ENCODE results near the gene WDR73. TPM values are rescaled to one million over a fixed set of nuclear protein-coding genes. Genes with fewer than 3 reads are reported as not detected.

Gene WDR73
- total RNA-seq, 1 donor from 2014 or later, result 46.8 TPM

GRCh38 chr15:84638103-84638502, 16.0 kb downstream of the WDR73 start:
- Histone ChIP-seq H2AFZ (replicated peaks) (no peak overlapping the region), H3K79me2 (ENCODE audit: low read depth) (no peaks in the 10 kb centered on the region), H3F3A (ENCODE audit: low read depth) (peaks cover 24% of the 10 kb centered on the region), H3K9me3 (ENCODE audit: low read depth) (no peaks in the 10 kb centered on the region), H3K4me2 (no peak overlapping the region), H4K20me1 (ENCODE audit: low read depth) (peaks cover 22% of the 10 kb centered on the region), H3K27me3 (peaks cover 32% of the 10 kb centered on the region), H3K9ac (no peak overlapping the region), H3K4me1 (peaks cover 7% of the 10 kb centered on the region), H3K27ac (no peak overlapping the region), H3K36me3 (no peaks in the 10 kb centered on the region), H3K4me3 (no peak overlapping the region)
- H3K27me3 Mint-ChIP-seq (ENCODE audit: insufficient read depth, low read depth), result no peaks in the 10 kb centered on the region
- no peaks in the 10 kb centered on the region for H3K9me3 Mint-ChIP-seq
- H3K4me3 Mint-ChIP-seq, result no peak overlapping the region
- DNase-seq (ENCODE audit: low spot score), result no peak
- H3K36me3 Mint-ChIP-seq, result peaks cover 31% of the 10 kb centered on the region
- peaks cover 14% of the 10 kb centered on the region for H3K4me1 Mint-ChIP-seq
- no peak overlapping the region for H3K27ac Mint-ChIP-seq
- TF ChIP-seq EZH2 (IDR thresholded peaks at IDR 0.05) (no peak), CTCF (IDR thresholded peaks at IDR 0.05) (no peak)

- peak overlapping the region; percentile 68 for H3K4me3 ChIP-seq
- H3K9me3 ChIP-seq (ENCODE audit: low read depth), result no peaks in the 10 kb centered on the region
- peaks cover 12% of the 10 kb centered on the region for H3K4me1 ChIP-seq
- Mint-ChIP-seq H3K9me3 (no peaks in the 10 kb centered on the region), H3K27me3 (ENCODE audit: insufficient read depth, low read depth) (no peaks in the 10 kb centered on the region), H3K36me3 (peaks cover 16% of the 10 kb centered on the region), H3K4me3 (peak overlapping the region; percentile 80), H3K27ac (no peak overlapping the region), H3K4me1 (peaks cover 30% of the 10 kb centered on the region)
- peak; percentile 52 for TF ChIP-seq EZH2 (IDR thresholded peaks at IDR 0.05)
- TF ChIP-seq CTCF (IDR thresholded peaks at IDR 0.05), result no peak
- no peak for TF ChIP-seq EZH2phosphoT487 (IDR thresholded peaks at IDR 0.05)
- no peak overlapping the region for H2AFZ ChIP-seq (replicated peaks)
- no peak for DNase-seq (ENCODE audit: low spot score)
- peaks cover 16% of the 10 kb centered on the region for H3F3A ChIP-seq (ENCODE audit: low read depth)
- H3K4me2 ChIP-seq, result peak overlapping the region; percentile 92
- H3K36me3 ChIP-seq, result no peaks in the 10 kb centered on the region
- peaks cover 48% of the 10 kb centered on the region for H3K27me3 ChIP-seq
- H3K27ac ChIP-seq, result no peak overlapping the region
- no peak overlapping the region for H3K9ac ChIP-seq
- peaks cover 24% of the 10 kb centered on the region for H4K20me1 ChIP-seq (ENCODE audit: low read depth)
- no peaks in the 10 kb centered on the region for H3K79me2 ChIP-seq (ENCODE audit: low read depth)
These were observed 19.8 kb downstream of the WDR73 start for GRCh38 chr15:84634228-84634837.

GRCh38 chr15:84633311-84634227, 20.5 kb downstream of the WDR73 start:
- TF ChIP-seq EZH2 (IDR thresholded peaks at IDR 0.05) (peak; percentile 73), CTCF (IDR thresholded peaks at IDR 0.05) (no peak), EZH2phosphoT487 (IDR thresholded peaks at IDR 0.05) (peak; percentile 68)
- peak overlapping the region; percentile 68 for H3K4me3 ChIP-seq
- Mint-ChIP-seq H3K27ac (peak overlapping the region; percentile 68), H3K4me1 (peaks cover 26% of the 10 kb centered on the region), H3K4me3 (peak overlapping the region; percentile 89), H3K27me3 (ENCODE audit: insufficient read depth, low read depth) (no peaks in the 10 kb centered on the region), H3K9me3 (no peaks in the 10 kb centered on the region), H3K36me3 (peaks cover 12% of the 10 kb centered on the region)
- H3K27ac ChIP-seq, result no peak overlapping the region
- H4K20me1 ChIP-seq (ENCODE audit: low read depth), result peaks cover 24% of the 10 kb centered on the region
- peaks cover 12% of the 10 kb centered on the region for H3F3A ChIP-seq (ENCODE audit: low read depth)
- H3K36me3 ChIP-seq, result no peaks in the 10 kb centered on the region
- no peaks in the 10 kb centered on the region for H3K9me3 ChIP-seq (ENCODE audit: low read depth)
- peaks cover 12% of the 10 kb centered on the region for H3K4me1 ChIP-seq
- DNase-seq (ENCODE audit: low spot score), result peak; percentile 79
- peak overlapping the region; percentile 92 for H3K4me2 ChIP-seq
- H3K9ac ChIP-seq, result no peak overlapping the region
- peaks cover 48% of the 10 kb centered on the region for H3K27me3 ChIP-seq
- H2AFZ ChIP-seq (replicated peaks), result peak overlapping the region; percentile 40
- H3K79me2 ChIP-seq (ENCODE audit: low read depth), result no peaks in the 10 kb centered on the region
